K562 (cell line): Measurements from ENCODE around the gene TMEM207. TPM values are rescaled to one million over a fixed set of nuclear protein-coding genes. Genes with fewer than 3 reads are reported as not detected.

Source experiments
- ATAC-seq: fragments of 200-7000 bp; cut with Tn5 transposase; 3 replicates; pipeline ENCODE4 v1.9.1; 2020; ENCODE audit warnings: moderate library complexity
- BruUV-seq: library from RNA; stranded (reverse); fragments of 400-500 nt; replicated peaks from 2 replicates; lab custom pipeline; 2021; lab: Mats Ljungman, UMichigan
- CTCF ChIA-PET: fragments of 300-600 bp; formaldehyde crosslinking; extraction: SDS; loops from one replicate; lab custom pipeline; 2021; ENCODE audit warnings: low intra/inter-chr PET ratio; lab: Yijun Ruan, JAX
- POLR2A ChIA-PET: fragments of 300-600, 350-650 bp; sonication (Branson Sonifier 250); formaldehyde crosslinking; extraction: SDS; loops from one replicate; lab custom pipeline; 2021; ENCODE audit warnings: antibody characterized with exemption, inconsistent platforms; lab: Yijun Ruan, JAX
- DNase-seq, 4 experiments: peaks; one replicate each; pipeline versions ENCODE4 v3.0.0 to v3.0.0-alpha.2; 2011 to 2018; ENCODE audit warnings: low spot score in 3 of 4, mixed read lengths in 3 of 4; ENCODE audit errors: extremely low read depth in 1 of 4
- FAIRE-seq: peaks from 2 replicates; lab custom pipeline; 2011; peaks lifted over from hg19 to GRCh38; lab: Jason Lieb, UNC
- H2AFZ ChIP-seq: 2 replicates; pipeline ENCODE4 v1.6.0; 2011; ENCODE audit warnings: low read depth, low read length, control low read depth, inconsistent platforms
- H3K27ac ChIP-seq: fragments of 200-600 bp; 3 replicates; pipeline ENCODE4 v1.8.0; 2011; ENCODE audit warnings: low read depth, mild to moderate bottlenecking, control low read depth, inconsistent platforms, low read length, moderate library complexity, mixed read lengths; ENCODE audit errors: extremely low read depth
- H3K27me3 ChIP-seq, 2 experiments: fragments of 300-600 bp in 1 of 2; 2 replicates in 1 of 2; 3 replicates in 1 of 2; pipeline versions ENCODE4 v1.6.0 to v1.8.0; 2011; ENCODE audit warnings: inconsistent platforms in 2 of 2, low read length in 2 of 2, mild to moderate bottlenecking in 1 of 2, mixed read lengths in 1 of 2, moderate library complexity in 1 of 2; ENCODE audit not compliant: control insufficient read depth in 2 of 2, insufficient read depth in 2 of 2
- H3K36me3 ChIP-seq: fragments of 300-600 bp; 3 replicates; pipeline ENCODE4 v1.8.0; 2011; ENCODE audit warnings: mild to moderate bottlenecking, low read length, inconsistent platforms; ENCODE audit not compliant: control insufficient read depth, insufficient read depth
- H3K4me1 ChIP-seq, 2 experiments: fragments of 200-600 bp in 1 of 2; replicated peaks in 1 of 2; 2 replicates in 1 of 2; 3 replicates in 1 of 2; pipeline versions ENCODE4 v1.5.1 to v1.8.0; 2011; ENCODE audit warnings: inconsistent platforms in 2 of 2, low read length in 2 of 2, mild to moderate bottlenecking in 1 of 2, mixed read lengths in 1 of 2, moderate library complexity in 1 of 2; ENCODE audit not compliant: control insufficient read depth in 2 of 2, insufficient read depth in 2 of 2
- H3K4me2 ChIP-seq: 2 replicates; pipeline ENCODE4 v1.6.1; 2011; ENCODE audit warnings: low read length, control low read depth, inconsistent platforms, mixed read lengths; ENCODE audit not compliant: insufficient read depth
- H3K4me3 ChIP-seq: fragments of 200-600 bp; sonication (generic), shearing (Covaris generic); 2 replicates; pipeline ENCODE4 v1.5.1; 2016; ENCODE audit warnings: control low read depth, inconsistent platforms
- H3K79me2 ChIP-seq: fragments of 200-600 bp; 3 replicates; pipeline ENCODE4 v1.8.0; 2011; ENCODE audit warnings: low read length, inconsistent platforms; ENCODE audit not compliant: control insufficient read depth, insufficient read depth
- H3K9ac ChIP-seq, 2 experiments: 2 replicates each; pipeline versions ENCODE4 v1.6.0 to v1.6.1; 2011; ENCODE audit warnings: low read depth in 2 of 2, low read length in 2 of 2, control low read depth in 1 of 2, inconsistent platforms in 1 of 2, mild to moderate bottlenecking in 1 of 2, mixed read lengths in 1 of 2; ENCODE audit not compliant: insufficient read depth in 1 of 2
- H3K9me1 ChIP-seq: one replicate; pipeline ENCODE4 v1.6.0; 2011; ENCODE audit warnings: inconsistent platforms, mild to moderate bottlenecking, low read length, moderate library complexity; ENCODE audit not compliant: control insufficient read depth, insufficient read depth
- H3K9me3 ChIP-seq: replicated peaks from 2 replicates; pipeline ENCODE4 v1.5.1; 2011; ENCODE audit warnings: low read depth, low read length, inconsistent platforms; ENCODE audit not compliant: control insufficient read depth, insufficient read depth
- H4K20me1 ChIP-seq: replicated peaks from 2 replicates; pipeline ENCODE4 v1.6.1; 2011; ENCODE audit warnings: low read length, inconsistent platforms, mixed read lengths; ENCODE audit not compliant: control insufficient read depth, insufficient read depth
- BHLHE40 ChIP-seq: IDR thresholded peaks from 2 replicates; pipeline ENCODE4 v1.6.1; 2011; ENCODE audit warnings: low read length, improper control_type of control experiment
- CHD4 ChIP-seq: fragments of 200-600 bp; sonication (generic); IDR thresholded peaks from 3 replicates; pipeline ENCODE4 v1.6.1; 2012; ENCODE audit warnings: low read depth, mild to moderate bottlenecking, mixed read lengths, low read length, inconsistent platforms; ENCODE audit not compliant: insufficient read depth, insufficient replicate concordance, poor library complexity, severe bottlenecking
- MTA1 ChIP-seq: fragments of 450-650 bp; IDR thresholded peaks from 2 replicates; pipeline ENCODE4 v1.6.1; 2017; ENCODE audit warnings: borderline replicate concordance
- OTX1 ChIP-seq: fragments of 450-650 bp; formaldehyde crosslinking; IDR thresholded peaks from 2 replicates; pipeline ENCODE4 v1.4.0; 2022; ENCODE audit warnings: mild to moderate bottlenecking
- ZNF165 ChIP-seq: fragments of 250-450 bp; sonication (Bioruptor Pico); IDR thresholded peaks from 2 replicates; pipeline ENCODE4 v1.4.0; 2020; ENCODE audit warnings: borderline replicate concordance
- ZNF212 ChIP-seq: fragments of 450-650 bp; formaldehyde crosslinking; IDR thresholded peaks from 2 replicates; pipeline ENCODE4 v1.4.0; 2020; ENCODE audit warnings: mild to moderate bottlenecking
- ZNF282 ChIP-seq: sonication (generic); formaldehyde crosslinking; IDR thresholded peaks from 2 replicates; pipeline ENCODE4 v1.8.1; 2023; ENCODE audit warnings: missing genetic modification reagents
- ZNF311 ChIP-seq: fragments of 250-450 bp; sonication (Bioruptor Pico); IDR thresholded peaks from 2 replicates; pipeline ENCODE4 v1.4.0; 2020; ENCODE audit warnings: mild to moderate bottlenecking, moderate library complexity
- WGBS: fragments of 100-300 bp; shearing (Covaris generic); methylation state at CpG from one replicate; pipeline ENCODE4 v1.1.6; 2016; ENCODE audit warnings: low coverage, mixed read lengths; ENCODE audit not compliant: insufficient coverage; ENCODE audit errors: missing lambda C conversion rate; 5-methylcytosine and 5-hydroxymethylcytosine counted together
- in situ Hi-C: fragments of 300-500 bp; cut with MboI; formaldehyde crosslinking; loops from 4 replicates; pipeline ENCODE4 v1.15.0; 2018; ENCODE audit warnings: inconsistent platforms, mixed read lengths
- intact Hi-C: fragments of 100-400 bp; cut with micrococcal nuclease; formaldehyde crosslinking; loops from 2 replicates; pipeline ENCODE4 v1.14.2; 2022
- polyA plus RNA-seq, 8 experiments: library from polyadenylated mRNA; depleted of rRNA in 4 of 8; stranded (reverse) in 5 of 8; unstranded in 3 of 8; fragments of >200 nt; fragmentation: Nextera tagmentation in 2 of 8; fragmentation: Illumina TruSeq in 1 of 8; extraction: Ambion mirVana in 2 of 8; extraction: Trizol in 1 of 8; gene quantifications; 2 replicates each; pipeline versions ENCODE4 v1.2.1 to v1.2.3, GENCODE V29; 2011 to 2014; ENCODE audit warnings: inconsistent platforms in 1 of 8, missing spikeins in 1 of 8
- total RNA-seq, 7 experiments: library from RNA; depleted of rRNA in 6 of 7; stranded (reverse); fragments of >200 nt in 6 of 7; fragmentation: Illumina TruSeq in 2 of 7; extraction: Trizol in 2 of 7; gene quantifications; 2 replicates each; pipeline versions ENCODE4 v1.2.1 to v1.2.3, GENCODE V29; 2011 to 2021; ENCODE audit warnings: low replicate concordance in 1 of 7

The TMEM207 gene
- total and polyA plus RNA-seq, 9 of the 15 experiments (the other 6 are each of a cell fraction or from before 2014, with no cell fraction given): 0.04 to 0.10 (median 0.04) TPM; not detected in 4

DNA sequence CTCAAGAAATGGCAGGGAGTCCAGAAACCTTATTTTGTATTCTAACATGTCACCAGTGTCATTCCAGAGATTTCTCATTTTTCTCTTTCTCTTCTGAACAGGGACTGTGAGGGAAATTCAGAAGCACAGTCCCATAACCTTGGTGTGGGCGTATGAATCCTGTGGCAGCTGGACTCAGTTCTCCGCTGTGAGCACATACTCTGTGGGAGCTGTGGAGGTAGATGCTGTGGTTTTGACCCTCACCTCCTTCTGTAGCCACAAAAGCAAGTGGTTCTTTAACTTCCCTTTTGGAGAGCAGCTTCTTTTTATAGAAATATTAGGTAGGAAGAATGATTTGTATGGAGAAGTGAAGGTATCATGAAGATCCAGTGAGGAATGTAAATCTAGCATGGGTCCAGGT is 13.4 kb downstream of the TMEM207 start:
- intact Hi-C loops (no loop called here), in situ Hi-C loops (no loop called here)
- H3K27me3 ChIP-seq: no peaks in the 10 kb centered on the region
- BruUV-seq: no TSS peak
- no peak overlapping the region for H3K4me2 ChIP-seq
- POLR2A ChIA-PET: no interaction called here
- CTCF ChIA-PET: no interaction called here
- H3K4me1 ChIP-seq: no peaks in the 10 kb centered on the region
- no peaks in the 10 kb centered on the region for H3K36me3 ChIP-seq
- ATAC-seq: no peak
- TF ChIP-seq CHD4 (no peak), BHLHE40 (no peak), ZNF282 (no peak), OTX1 (CRISPR knock-in tag) (no peak), ZNF165 (CRISPR knock-in tag) (no peak), ZNF311 (CRISPR knock-in tag) (no peak), ZNF212 (CRISPR knock-in tag) (no peak), MTA1 (no peak)
- TF ChIP-seq, all 486 proteins: peak for 0
- Histone ChIP-seq H2AFZ (no peak overlapping the region), H3K27ac (no peak overlapping the region), H3K4me3 (no peak overlapping the region), H3K9ac (no peak overlapping the region), H4K20me1 (no peaks in the 10 kb centered on the region), H3K79me2 (no peaks in the 10 kb centered on the region), H3K9me1 (no peaks in the 10 kb centered on the region), H3K9me3 (no peaks in the 10 kb centered on the region; the same call in 1 of the 2 replicates)
- FAIRE-seq (no peak), DNase-seq (no peak)
- WGBS: 0% methylated on average over 2 of the region's 2 CpGs
